Keratinocyte (primary cell): ENCODE results near the gene PRR15. TPM values are rescaled to one million over a fixed set of nuclear protein-coding genes. Genes with fewer than 3 reads are reported as not detected.
A peak's percentile ranks its signal among the peaks of the same experiment; 100 is the strongest.

ENCODE experiments used
- DNase-seq: peaks from one replicate; pipeline ENCODE4 v3.0.0-alpha.2; 2011; ENCODE audit warnings: low read depth, missing footprints, low spot score
- FAIRE-seq: peaks from 2 replicates; lab custom pipeline; 2011; peaks lifted over from hg19 to GRCh38; lab: Jason Lieb, UNC
- H2AFZ ChIP-seq: 2 replicates; pipeline ENCODE4 v1.6.0; 2012; ENCODE audit warnings: low read length, control low read depth, inconsistent platforms; ENCODE audit not compliant: control insufficient read depth
- H3K27ac ChIP-seq: 2 replicates; pipeline ENCODE4 v1.5.1; 2011; ENCODE audit warnings: low read length; ENCODE audit not compliant: control insufficient read depth, insufficient read depth
- H3K27me3 ChIP-seq: 3 replicates; pipeline ENCODE4 v1.6.0; 2011; ENCODE audit warnings: low read length; ENCODE audit not compliant: control insufficient read depth, insufficient read depth; ENCODE audit errors: extremely low read depth
- H3K36me3 ChIP-seq, 2 experiments: 2 replicates in 1 of 2; 3 replicates in 1 of 2; pipeline ENCODE4 v1.5.1; 2011; ENCODE audit warnings: low read length in 2 of 2, mild to moderate bottlenecking in 1 of 2; ENCODE audit not compliant: control insufficient read depth in 2 of 2, insufficient read depth in 2 of 2; ENCODE audit errors: extremely low read depth in 1 of 2
- H3K4me1 ChIP-seq: 3 replicates; pipeline ENCODE4 v1.5.1; 2011; ENCODE audit warnings: low read length; ENCODE audit not compliant: control insufficient read depth, insufficient read depth; ENCODE audit errors: extremely low read depth
- H3K4me2 ChIP-seq: 3 replicates; pipeline ENCODE4 v1.6.0; 2011; ENCODE audit warnings: low read depth, low read length; ENCODE audit not compliant: control insufficient read depth, insufficient read depth; ENCODE audit errors: extremely low read depth
- H3K4me3 ChIP-seq, 3 experiments: fragments of 200-600 bp in 1 of 3; sonication (generic) in 1 of 3; 2 replicates in 2 of 3; 3 replicates in 1 of 3; pipeline ENCODE4 v1.5.1; 2011 to 2016; ENCODE audit warnings: low read length in 3 of 3, mild to moderate bottlenecking in 3 of 3, control low read depth in 2 of 3, inconsistent platforms in 1 of 3, low read depth in 1 of 3, mixed read lengths in 1 of 3, mixed run types in 1 of 3, moderate library complexity in 1 of 3; ENCODE audit not compliant: control insufficient read depth in 2 of 3, insufficient read depth in 2 of 3; ENCODE audit errors: extremely low read depth in 1 of 3
- H3K79me2 ChIP-seq: 2 replicates; pipeline ENCODE4 v1.6.0; 2012; ENCODE audit warnings: low read length; ENCODE audit not compliant: control insufficient read depth, insufficient read depth
- H3K9ac ChIP-seq: 3 replicates; pipeline ENCODE4 v1.6.0; 2011; ENCODE audit warnings: low read length; ENCODE audit not compliant: control insufficient read depth, insufficient read depth; ENCODE audit errors: extremely low read depth
- H3K9me1 ChIP-seq: 3 replicates; pipeline ENCODE4 v1.6.0; 2011; ENCODE audit warnings: low read length; ENCODE audit not compliant: control insufficient read depth, insufficient read depth; ENCODE audit errors: extremely low read depth
- H3K9me3 ChIP-seq: 2 replicates; pipeline ENCODE4 v1.5.1; 2012; ENCODE audit warnings: low read depth, low read length; ENCODE audit not compliant: control insufficient read depth
- H4K20me1 ChIP-seq: 3 replicates; pipeline ENCODE4 v1.6.0; 2011; ENCODE audit warnings: low read length; ENCODE audit not compliant: control insufficient read depth, insufficient read depth; ENCODE audit errors: extremely low read depth
- EZH2 ChIP-seq: IDR thresholded peaks from one replicate; pipeline ENCODE4 v1.6.1; 2012; ENCODE audit warnings: inconsistent platforms, mild to moderate bottlenecking, low read length, moderate library complexity
- dilution Hi-C: fragments of 300-500 bp; cut with MboI; formaldehyde crosslinking; loops from one replicate; pipeline ENCODE4 v1.7.0; 2020; ENCODE audit warnings: low sequenced_read_pairs; ENCODE audit not compliant: extremely low pct_ligation_motif_present
- polyA plus RNA-seq, 5 experiments: library from polyadenylated mRNA; depleted of rRNA in 3 of 5; stranded (reverse) in 3 of 5; stranded (forward) in 1 of 5; unstranded in 1 of 5; fragments of >200 nt; gene quantifications; 1 replicate in 1 of 5; 2 replicates in 3 of 5; 3 replicates in 1 of 5; pipeline versions ENCODE4 v1.2.1 to v1.2.3, GENCODE V29; 2011 to 2012; ENCODE audit warnings: missing spikeins in 2 of 5, low read depth in 1 of 5, low replicate concordance in 1 of 5
- TF ChIP-seq, protein P1 (sequence below), 3 experiments: IDR thresholded peaks in 1 of 3; conservative IDR thresholded peaks in 1 of 3; optimal IDR thresholded peaks in 1 of 3; 2 replicates in 2 of 3; 3 replicates in 1 of 3; pipeline versions ENCODE3 to v1.5.1; 2011; ENCODE audit warnings: low read length in 3 of 3, mild to moderate bottlenecking in 3 of 3, moderate library complexity in 2 of 3, control low read depth in 1 of 3, inconsistent platforms in 1 of 3; ENCODE audit not compliant: insufficient read depth in 2 of 3; ENCODE audit errors: extremely low read depth in 1 of 3

PRR15 gene
- polyA plus RNA-seq, 1 donor (not counting 4 experiments of a cell fraction or from before 2014, with no cell fraction given): 1.8 TPM

DNA sequence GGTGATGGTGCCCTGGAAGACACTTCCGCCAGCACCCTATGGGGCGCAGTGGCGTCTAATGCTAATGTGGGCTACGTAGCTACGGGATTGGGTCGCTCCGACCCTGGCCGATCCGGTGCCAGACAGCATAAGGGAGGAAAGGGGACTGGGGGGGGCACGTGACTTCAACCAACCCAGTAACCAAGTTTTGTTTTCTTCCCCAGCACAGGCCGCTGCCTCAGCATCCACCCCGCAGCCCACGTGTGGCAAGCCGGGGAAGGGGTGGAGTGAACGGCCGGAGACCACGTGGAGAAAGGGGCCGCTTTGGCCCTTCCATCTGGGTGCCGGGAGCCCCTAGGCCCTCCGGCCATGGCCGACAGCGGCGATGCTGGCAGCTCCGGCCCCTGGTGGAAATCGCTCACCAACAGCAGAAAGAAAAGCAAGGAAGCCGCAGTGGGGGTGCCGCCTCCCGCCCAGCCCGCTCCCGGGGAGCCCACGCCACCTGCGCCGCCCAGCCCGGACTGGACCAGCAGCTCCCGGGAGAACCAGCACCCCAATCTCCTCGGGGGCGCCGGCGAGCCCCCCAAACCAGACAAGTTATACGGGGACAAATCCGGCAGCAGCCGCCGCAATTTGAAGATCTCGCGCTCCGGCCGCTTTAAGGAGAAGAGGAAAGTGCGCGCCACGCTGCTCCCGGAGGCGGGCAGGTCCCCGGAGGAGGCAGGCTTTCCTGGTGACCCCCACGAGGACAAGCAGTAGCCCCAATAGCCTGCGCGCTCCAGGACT lies 2.5 kb downstream of the PRR15 start:
- Histone ChIP-seq H3K4me3 (peak overlapping the region; percentile 14 to 83 (median 76)), H3K27ac (peak overlapping the region; percentile 91), H4K20me1 (no peaks in the 10 kb centered on the region), H3K9ac (peak overlapping the region; percentile 83), H3K9me1 (no peaks in the 10 kb centered on the region), H2AFZ (peak overlapping the region; percentile 73), H3K79me2 (no peaks in the 10 kb centered on the region), H3K4me2 (peak overlapping the region; percentile 99), H3K27me3 (no peaks in the 10 kb centered on the region), H3K36me3 (no peaks in the 10 kb centered on the region), H3K9me3 (no peaks in the 10 kb centered on the region), H3K4me1 (peaks cover 18% of the 10 kb centered on the region)
- no peak for FAIRE-seq
- DNase-seq: no peak
- TF ChIP-seq EZH2: peak; percentile 30
- TF ChIP-seq, protein P1, sequence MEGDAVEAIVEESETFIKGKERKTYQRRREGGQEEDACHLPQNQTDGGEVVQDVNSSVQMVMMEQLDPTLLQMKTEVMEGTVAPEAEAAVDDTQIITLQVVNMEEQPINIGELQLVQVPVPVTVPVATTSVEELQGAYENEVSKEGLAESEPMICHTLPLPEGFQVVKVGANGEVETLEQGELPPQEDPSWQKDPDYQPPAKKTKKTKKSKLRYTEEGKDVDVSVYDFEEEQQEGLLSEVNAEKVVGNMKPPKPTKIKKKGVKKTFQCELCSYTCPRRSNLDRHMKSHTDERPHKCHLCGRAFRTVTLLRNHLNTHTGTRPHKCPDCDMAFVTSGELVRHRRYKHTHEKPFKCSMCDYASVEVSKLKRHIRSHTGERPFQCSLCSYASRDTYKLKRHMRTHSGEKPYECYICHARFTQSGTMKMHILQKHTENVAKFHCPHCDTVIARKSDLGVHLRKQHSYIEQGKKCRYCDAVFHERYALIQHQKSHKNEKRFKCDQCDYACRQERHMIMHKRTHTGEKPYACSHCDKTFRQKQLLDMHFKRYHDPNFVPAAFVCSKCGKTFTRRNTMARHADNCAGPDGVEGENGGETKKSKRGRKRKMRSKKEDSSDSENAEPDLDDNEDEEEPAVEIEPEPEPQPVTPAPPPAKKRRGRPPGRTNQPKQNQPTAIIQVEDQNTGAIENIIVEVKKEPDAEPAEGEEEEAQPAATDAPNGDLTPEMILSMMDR (optimal IDR thresholded peaks at IDR 0.05 in 1 of 3, IDR thresholded peaks at IDR 0.05 in 1 of 3, conservative IDR thresholded peaks at IDR 0.05 in 1 of 3; ENCODE audit: extremely low read depth in 1 of 3, insufficient read depth in 2 of 3, low read length in 3 of 3): no peak
- dilution Hi-C loops: no loop called here

DNA sequence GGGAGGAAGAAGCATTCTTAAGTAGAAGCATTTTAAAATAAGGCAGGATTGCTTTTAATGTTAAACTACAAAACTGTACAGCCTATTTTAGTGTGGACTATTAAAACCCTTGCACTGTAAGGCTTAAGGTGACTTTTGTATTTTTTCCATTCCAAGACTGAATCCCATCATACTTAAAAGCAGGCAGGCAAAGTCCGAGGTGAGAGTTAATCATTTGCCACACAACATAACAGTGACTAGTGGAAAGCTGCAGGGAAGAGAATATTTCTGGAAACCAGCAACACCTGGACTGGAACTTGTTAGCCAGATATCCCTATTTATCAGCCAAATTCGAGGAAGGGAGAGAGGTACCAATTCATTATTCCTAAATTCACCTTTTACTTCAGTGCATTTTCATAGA lies 3.5 kb downstream of the PRR15 start:
- no peaks in the 10 kb centered on the region for H4K20me1 ChIP-seq
- H3K4me3 ChIP-seq: no peak overlapping the region
- no peaks in the 10 kb centered on the region for H3K9me1 ChIP-seq
- dilution Hi-C loops: no loop called here
- no peak overlapping the region for H2AFZ ChIP-seq
- H3K79me2 ChIP-seq: no peaks in the 10 kb centered on the region
- no peaks in the 10 kb centered on the region for H3K9me3 ChIP-seq
- TF ChIP-seq, protein P1 (optimal IDR thresholded peaks at IDR 0.05 in 1 of 3, IDR thresholded peaks at IDR 0.05 in 1 of 3, conservative IDR thresholded peaks at IDR 0.05 in 1 of 3; ENCODE audit: extremely low read depth in 1 of 3, insufficient read depth in 2 of 3, low read length in 3 of 3): no peak
- TF ChIP-seq EZH2: no peak
- H3K36me3 ChIP-seq: no peaks in the 10 kb centered on the region
- H3K4me1 ChIP-seq: peaks cover 18% of the 10 kb centered on the region
- peak overlapping the region; percentile 99 for H3K4me2 ChIP-seq
- no peak overlapping the region for H3K9ac ChIP-seq
- no peaks in the 10 kb centered on the region for H3K27me3 ChIP-seq
- DNase-seq: no peak
- no peak overlapping the region for H3K27ac ChIP-seq
- no peak for FAIRE-seq
